K562 (cell line): ENCODE results near the gene FPR1. TPM values are rescaled to one million over a fixed set of nuclear protein-coding genes. Genes with fewer than 3 reads are reported as not detected.
A peak's percentile ranks its signal among the peaks of the same experiment; 100 is the strongest.

ENCODE experiments used
- ATAC-seq: fragments of 200-7000 bp; cut with Tn5 transposase; 3 replicates; pipeline ENCODE4 v1.9.1; 2020; ENCODE audit warnings: moderate library complexity
- BruUV-seq: library from RNA; stranded (reverse); fragments of 400-500 nt; replicated peaks from 2 replicates; lab custom pipeline; 2021; lab: Mats Ljungman, UMichigan
- CTCF ChIA-PET: fragments of 300-600 bp; formaldehyde crosslinking; extraction: SDS; loops from one replicate; lab custom pipeline; 2021; ENCODE audit warnings: low intra/inter-chr PET ratio; lab: Yijun Ruan, JAX
- POLR2A ChIA-PET: fragments of 300-600, 350-650 bp; sonication (Branson Sonifier 250); formaldehyde crosslinking; extraction: SDS; loops from one replicate; lab custom pipeline; 2021; ENCODE audit warnings: antibody characterized with exemption, inconsistent platforms; lab: Yijun Ruan, JAX
- DNase-seq, 4 experiments: peaks; one replicate each; pipeline versions ENCODE4 v3.0.0 to v3.0.0-alpha.2; 2011 to 2018; ENCODE audit warnings: low spot score in 3 of 4, mixed read lengths in 3 of 4; ENCODE audit errors: extremely low read depth in 1 of 4
- FAIRE-seq: peaks from 2 replicates; lab custom pipeline; 2011; peaks lifted over from hg19 to GRCh38; lab: Jason Lieb, UNC
- H2AFZ ChIP-seq: 2 replicates; pipeline ENCODE4 v1.6.0; 2011; ENCODE audit warnings: low read depth, low read length, control low read depth, inconsistent platforms
- H3K27ac ChIP-seq: fragments of 200-600 bp; 3 replicates; pipeline ENCODE4 v1.8.0; 2011; ENCODE audit warnings: low read depth, mild to moderate bottlenecking, control low read depth, inconsistent platforms, low read length, moderate library complexity, mixed read lengths; ENCODE audit errors: extremely low read depth
- H3K27me3 ChIP-seq, 2 experiments: fragments of 300-600 bp in 1 of 2; 2 replicates in 1 of 2; 3 replicates in 1 of 2; pipeline versions ENCODE4 v1.6.0 to v1.8.0; 2011; ENCODE audit warnings: inconsistent platforms in 2 of 2, low read length in 2 of 2, mild to moderate bottlenecking in 1 of 2, mixed read lengths in 1 of 2, moderate library complexity in 1 of 2; ENCODE audit not compliant: control insufficient read depth in 2 of 2, insufficient read depth in 2 of 2
- H3K36me3 ChIP-seq: fragments of 300-600 bp; 3 replicates; pipeline ENCODE4 v1.8.0; 2011; ENCODE audit warnings: mild to moderate bottlenecking, low read length, inconsistent platforms; ENCODE audit not compliant: control insufficient read depth, insufficient read depth
- H3K4me1 ChIP-seq, 2 experiments: fragments of 200-600 bp in 1 of 2; replicated peaks in 1 of 2; 2 replicates in 1 of 2; 3 replicates in 1 of 2; pipeline versions ENCODE4 v1.5.1 to v1.8.0; 2011; ENCODE audit warnings: inconsistent platforms in 2 of 2, low read length in 2 of 2, mild to moderate bottlenecking in 1 of 2, mixed read lengths in 1 of 2, moderate library complexity in 1 of 2; ENCODE audit not compliant: control insufficient read depth in 2 of 2, insufficient read depth in 2 of 2
- H3K4me2 ChIP-seq: 2 replicates; pipeline ENCODE4 v1.6.1; 2011; ENCODE audit warnings: low read length, control low read depth, inconsistent platforms, mixed read lengths; ENCODE audit not compliant: insufficient read depth
- H3K4me3 ChIP-seq: fragments of 200-600 bp; sonication (generic), shearing (Covaris generic); 2 replicates; pipeline ENCODE4 v1.5.1; 2016; ENCODE audit warnings: control low read depth, inconsistent platforms
- H3K79me2 ChIP-seq: fragments of 200-600 bp; 3 replicates; pipeline ENCODE4 v1.8.0; 2011; ENCODE audit warnings: low read length, inconsistent platforms; ENCODE audit not compliant: control insufficient read depth, insufficient read depth
- H3K9ac ChIP-seq, 2 experiments: 2 replicates each; pipeline versions ENCODE4 v1.6.0 to v1.6.1; 2011; ENCODE audit warnings: low read depth in 2 of 2, low read length in 2 of 2, control low read depth in 1 of 2, inconsistent platforms in 1 of 2, mild to moderate bottlenecking in 1 of 2, mixed read lengths in 1 of 2; ENCODE audit not compliant: insufficient read depth in 1 of 2
- H3K9me1 ChIP-seq: one replicate; pipeline ENCODE4 v1.6.0; 2011; ENCODE audit warnings: inconsistent platforms, mild to moderate bottlenecking, low read length, moderate library complexity; ENCODE audit not compliant: control insufficient read depth, insufficient read depth
- H3K9me3 ChIP-seq: replicated peaks from 2 replicates; pipeline ENCODE4 v1.5.1; 2011; ENCODE audit warnings: low read depth, low read length, inconsistent platforms; ENCODE audit not compliant: control insufficient read depth, insufficient read depth
- H4K20me1 ChIP-seq: replicated peaks from 2 replicates; pipeline ENCODE4 v1.6.1; 2011; ENCODE audit warnings: low read length, inconsistent platforms, mixed read lengths; ENCODE audit not compliant: control insufficient read depth, insufficient read depth
- AFF1 ChIP-seq, 2 experiments: fragments of 450-650 bp; IDR thresholded peaks; 2 replicates each; pipeline ENCODE4 v1.6.1; 2018; ENCODE audit warnings: mild to moderate bottlenecking in 2 of 2, low read depth in 1 of 2; ENCODE audit not compliant: partially characterized antibody in 2 of 2
- DDX20 ChIP-seq: fragments of 450-650 bp; IDR thresholded peaks from 2 replicates; pipeline ENCODE4 v1.6.1; 2016; ENCODE audit warnings: missing genetic modification characterization, low read depth, mild to moderate bottlenecking, missing compliant biosample characterization, moderate library complexity
- ERF ChIP-seq: fragments of 450-650 bp; formaldehyde crosslinking; IDR thresholded peaks from 2 replicates; pipeline ENCODE4 v1.4.0; 2020; ENCODE audit warnings: mild to moderate bottlenecking, mixed read lengths
- FOXA3 ChIP-seq, 2 experiments: fragments of 450-650 bp in 1 of 2; sonication (generic) in 1 of 2; formaldehyde crosslinking; IDR thresholded peaks in 1 of 2; conservative IDR thresholded peaks in 1 of 2; 2 replicates each; pipeline versions ENCODE4 v1.4.0 to v1.8.0; 2020 to 2022; ENCODE audit warnings: mild to moderate bottlenecking in 2 of 2, missing genetic modification reagents in 1 of 2
- KDM5B ChIP-seq: fragments of 200-600 bp; sonication (generic); IDR thresholded peaks from 2 replicates; pipeline ENCODE4 v1.6.1; 2012; ENCODE audit warnings: low read depth, mild to moderate bottlenecking, moderate library complexity, low read length, control low read depth, inconsistent platforms; ENCODE audit not compliant: insufficient replicate concordance
- POLR2H ChIP-seq: IDR thresholded peaks from 2 replicates; pipeline ENCODE4 v1.6.1; 2016; ENCODE audit warnings: missing genetic modification characterization, low read depth, mild to moderate bottlenecking, control low read depth, missing compliant biosample characterization, moderate library complexity
- SIX5 ChIP-seq, 2 experiments: IDR thresholded peaks; 2 replicates each; pipeline ENCODE4 v1.6.1; 2011; ENCODE audit warnings: low read length in 2 of 2, borderline replicate concordance in 1 of 2, low read depth in 1 of 2, mild to moderate bottlenecking in 1 of 2, moderate library complexity in 1 of 2; ENCODE audit not compliant: insufficient read depth in 1 of 2
- TAF7 ChIP-seq: fragments of 450-650 bp; IDR thresholded peaks from 2 replicates; pipeline ENCODE4 v1.6.1; 2016; ENCODE audit warnings: missing genetic modification characterization, missing compliant biosample characterization
- TCF3 ChIP-seq: sonication (generic); formaldehyde crosslinking; IDR thresholded peaks from 2 replicates; pipeline ENCODE4 v1.4.0; 2020; ENCODE audit warnings: mild to moderate bottlenecking, missing genetic modification reagents
- ZKSCAN1 ChIP-seq: fragments of 150-350 bp; IDR thresholded peaks from 2 replicates; pipeline ENCODE4 v1.6.1; 2016; ENCODE audit warnings: low read depth, low read length
- ZNF436 ChIP-seq: fragments of 250-450, 450-650 bp; sonication (Bioruptor Pico); formaldehyde crosslinking; IDR thresholded peaks from 2 replicates; pipeline ENCODE4 v1.7.0; 2020; ENCODE audit warnings: mild to moderate bottlenecking
- ZNF639 ChIP-seq, 2 experiments: fragments of 200-800 bp in 1 of 2; sonication (Bioruptor generic) in 1 of 2; sonication (generic) in 1 of 2; formaldehyde crosslinking in 1 of 2; IDR thresholded peaks in 1 of 2; conservative IDR thresholded peaks in 1 of 2; 2 replicates each; pipeline versions ENCODE4 v1.5.0 to v1.6.1; 2016 to 2020; ENCODE audit warnings: missing compliant biosample characterization in 1 of 2, missing genetic modification characterization in 1 of 2, missing genetic modification reagents in 1 of 2
- WGBS: fragments of 100-300 bp; shearing (Covaris generic); methylation state at CpG from one replicate; pipeline ENCODE4 v1.1.6; 2016; ENCODE audit warnings: low coverage, mixed read lengths; ENCODE audit not compliant: insufficient coverage; ENCODE audit errors: missing lambda C conversion rate; 5-methylcytosine and 5-hydroxymethylcytosine counted together
- in situ Hi-C: fragments of 300-500 bp; cut with MboI; formaldehyde crosslinking; loops from 4 replicates; pipeline ENCODE4 v1.15.0; 2018; ENCODE audit warnings: inconsistent platforms, mixed read lengths
- intact Hi-C: fragments of 100-400 bp; cut with micrococcal nuclease; formaldehyde crosslinking; loops from 2 replicates; pipeline ENCODE4 v1.14.2; 2022
- polyA plus RNA-seq, 8 experiments: library from polyadenylated mRNA; depleted of rRNA in 4 of 8; stranded (reverse) in 5 of 8; unstranded in 3 of 8; fragments of >200 nt; fragmentation: Nextera tagmentation in 2 of 8; fragmentation: Illumina TruSeq in 1 of 8; extraction: Ambion mirVana in 2 of 8; extraction: Trizol in 1 of 8; gene quantifications; 2 replicates each; pipeline versions ENCODE4 v1.2.1 to v1.2.3, GENCODE V29; 2011 to 2014; ENCODE audit warnings: inconsistent platforms in 1 of 8, missing spikeins in 1 of 8
- total RNA-seq, 7 experiments: library from RNA; depleted of rRNA in 6 of 7; stranded (reverse); fragments of >200 nt in 6 of 7; fragmentation: Illumina TruSeq in 2 of 7; extraction: Trizol in 2 of 7; gene quantifications; 2 replicates each; pipeline versions ENCODE4 v1.2.1 to v1.2.3, GENCODE V29; 2011 to 2021; ENCODE audit warnings: low replicate concordance in 1 of 7
- TF ChIP-seq, protein P1 (sequence below), 2 experiments: IDR thresholded peaks; 2 replicates each; pipeline ENCODE4 v1.6.1; 2011; ENCODE audit warnings: borderline replicate concordance in 1 of 2, control low read depth in 1 of 2, low read depth in 1 of 2, low read length in 1 of 2, mild to moderate bottlenecking in 1 of 2, mixed read lengths in 1 of 2, moderate library complexity in 1 of 2; ENCODE audit not compliant: insufficient read depth in 1 of 2, insufficient read length in 1 of 2, poor library complexity in 1 of 2, severe bottlenecking in 1 of 2; ENCODE audit errors: extremely low read depth in 1 of 2

FPR1 gene
- total and polyA plus RNA-seq, 9 of the 15 experiments (the other 6 are each of a cell fraction or from before 2014, with no cell fraction given): 0.06 to 0.25 (median 0.14) TPM; not detected in 4

- peak overlapping the region; percentile 66 for H2AFZ ChIP-seq
- FAIRE-seq (peak; percentile 91), DNase-seq (peak; percentile 63 to 95 (median 76)), ATAC-seq (peak; percentile 82)
- no peaks in the 10 kb centered on the region for H3K9me1 ChIP-seq
- H3K9me3 ChIP-seq: no peaks in the 10 kb centered on the region
- no peaks in the 10 kb centered on the region for H4K20me1 ChIP-seq
- ChIA-PET POLR2A (interaction anchor here (0.6 to 1.8 kb wide), 9 partner anchors 9 to 406 kb away, joined by 3 to 7 read pairs (median 5); partner anchors contain the start of genes C19orf84 and ZNF841), CTCF (no interaction called here)
- 1% methylated on average over 8 of the region's 8 CpGs for WGBS
- peaks cover 27% of the 10 kb centered on the region for H3K79me2 ChIP-seq
- peak overlapping the region; percentile 71 for H3K27ac ChIP-seq
- H3K4me2 ChIP-seq: peak overlapping the region; percentile 85
- H3K27me3 ChIP-seq: no peaks in the 10 kb centered on the region
- H3K36me3 ChIP-seq: no peaks in the 10 kb centered on the region; the same call in 2 of the 3 replicates
- intact Hi-C loops: loop anchor here (5.0 kb wide), 1 partner anchor 94 kb away; no protein-coding TSS in a partner anchor
- H3K9ac ChIP-seq: peak overlapping the region; percentile 53 to 58; a peak in 3 of 4 replicates
- in situ Hi-C loops: no loop called here
- no TSS peak for BruUV-seq
- peaks cover 36 to 75% of the 10 kb centered on the region in 2 experiments for H3K4me1 ChIP-seq
- peak overlapping the region; percentile 35 for H3K4me3 ChIP-seq
- peak in 1 of 2 experiments; percentile 85; a peak in 2 of 4 replicates for TF ChIP-seq ZNF639 (CRISPR knock-in tag; conservative IDR thresholded peaks at IDR 0.05 in 1 of 2, IDR thresholded peaks at IDR 0.05 in 1 of 2)
- peak; percentile 37; the same call in 1 of the 2 replicates for TF ChIP-seq POLR2H (tag)
- TF ChIP-seq ERF: 0 out of 2 replicates have a peak, but pooled peaks have one; percentile 39
- peak; percentile 96 for TF ChIP-seq TCF3 (CRISPR knock-in tag)
- no peak for TF ChIP-seq DDX20 (tag)
- TF ChIP-seq KDM5B: no peak
- TF ChIP-seq ZNF436 (CRISPR knock-in tag): no peak
- TF ChIP-seq AFF1 (IDR thresholded peaks at IDR 0.05; ENCODE audit: low read depth in 1 of 2, partially characterized antibody in 2 of 2): peak; percentile 28 to 47
- peak; percentile 76; the same call in 1 of the 2 replicates for TF ChIP-seq ZKSCAN1
- TF ChIP-seq FOXA3 (CRISPR knock-in tag; conservative IDR thresholded peaks at IDR 0.05 in 1 of 2, IDR thresholded peaks at IDR 0.05 in 1 of 2): no peak
- TF ChIP-seq, protein P1, sequence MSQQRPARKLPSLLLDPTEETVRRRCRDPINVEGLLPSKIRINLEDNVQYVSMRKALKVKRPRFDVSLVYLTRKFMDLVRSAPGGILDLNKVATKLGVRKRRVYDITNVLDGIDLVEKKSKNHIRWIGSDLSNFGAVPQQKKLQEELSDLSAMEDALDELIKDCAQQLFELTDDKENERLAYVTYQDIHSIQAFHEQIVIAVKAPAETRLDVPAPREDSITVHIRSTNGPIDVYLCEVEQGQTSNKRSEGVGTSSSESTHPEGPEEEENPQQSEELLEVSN (IDR thresholded peaks at IDR 0.05; ENCODE audit: borderline replicate concordance in 1 of 2, extremely low read depth in 1 of 2, insufficient read depth in 1 of 2, insufficient read length in 1 of 2, low read depth in 1 of 2, low read length in 1 of 2, poor library complexity in 1 of 2, severe bottlenecking in 1 of 2): no peak
- TF ChIP-seq SIX5 (IDR thresholded peaks at IDR 0.05; ENCODE audit: borderline replicate concordance in 1 of 2, insufficient read depth in 1 of 2, low read depth in 1 of 2, low read length in 2 of 2): no peak
- no peak for TF ChIP-seq TAF7
Observed at GRCh38 chr19:51796195-51796679, 44.6 kb upstream of the FPR1 start.
